ENCODE data around the gene EARS2. TPM values are rescaled to one million over a fixed set of nuclear protein-coding genes. Genes with fewer than 3 reads are reported as not detected.

EARS2 gene
- total RNA-seq, 2 donors from 2014 or later, result 12.5 to 13.4 TPM

DNA sequence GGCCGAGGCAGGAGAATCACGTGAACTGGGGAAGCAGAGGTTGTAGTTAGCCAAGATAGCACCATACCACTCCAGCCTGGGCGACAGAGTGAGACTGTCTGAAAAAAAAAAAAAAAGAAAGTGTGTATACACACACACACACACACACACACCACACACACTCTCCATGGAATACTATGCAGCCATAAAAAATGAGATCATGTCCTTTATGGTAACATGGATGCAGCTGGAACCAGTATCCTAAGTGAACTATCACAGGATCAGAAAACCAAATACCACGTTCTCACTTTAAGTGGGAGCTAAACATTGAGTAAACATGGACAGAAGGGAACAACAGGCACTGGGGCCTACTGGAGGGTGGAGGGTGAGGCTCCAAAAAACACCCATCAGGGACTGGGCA is 22.2 kb upstream of the EARS2 start:
- Mint-ChIP-seq H3K36me3 (ENCODE audit: insufficient read depth in 2 of 2) (peaks cover 4 to 5% of the 10 kb centered on the region in 2 donors), H3K4me3 (no peak overlapping the region), H3K4me1 (ENCODE audit: low read depth) (no peaks in the 10 kb centered on the region), H3K9me3 (no peaks in the 10 kb centered on the region), H3K27ac (no peak overlapping the region), H3K27me3 (ENCODE audit: low read depth) (no peaks in the 10 kb centered on the region)
- no peak for ATAC-seq (replicated peaks in 1 of 2)
- DNase-seq, result no peak

DNA sequence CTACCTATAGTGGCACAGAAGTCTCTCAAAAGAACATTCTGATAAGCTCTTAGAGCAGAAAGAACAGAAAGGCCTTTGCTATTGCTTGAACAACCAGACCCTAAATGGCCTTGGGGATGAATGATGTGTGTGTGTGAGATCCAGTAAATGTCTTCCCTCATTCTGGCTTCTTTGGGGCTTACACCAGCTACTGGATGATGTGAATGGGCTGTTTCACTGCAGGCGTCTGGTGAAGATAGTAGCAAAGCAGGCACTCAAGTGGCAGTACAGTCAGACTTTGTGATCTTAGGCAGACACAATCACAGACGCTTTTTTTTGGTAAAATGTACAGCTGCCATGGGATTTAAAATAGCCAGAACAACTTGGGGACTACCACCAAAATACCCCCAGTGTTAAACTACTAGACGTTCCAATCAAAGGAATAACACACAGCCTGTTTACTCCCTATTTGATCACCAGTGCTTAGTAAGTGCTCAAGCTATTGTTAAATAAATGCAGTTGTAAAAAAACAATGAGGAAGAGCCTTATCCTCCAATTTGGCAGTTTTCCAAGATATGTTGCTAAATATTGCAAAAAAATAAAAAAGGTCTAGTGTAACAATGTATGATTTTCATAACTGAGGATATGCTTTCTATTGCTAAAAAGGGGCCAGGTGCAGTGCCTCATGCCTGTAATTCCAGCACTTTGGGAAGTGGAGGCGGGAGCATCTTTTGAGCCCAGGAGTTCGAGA is 21.1 kb upstream of the EARS2 start:
- no peak overlapping the region for H3K27ac Mint-ChIP-seq
- DNase-seq (no peak), ATAC-seq (replicated peaks in 1 of 2) (no peak)
- no peak overlapping the region for H3K4me3 Mint-ChIP-seq
- no peaks in the 10 kb centered on the region for H3K4me1 Mint-ChIP-seq (ENCODE audit: low read depth)
- no peaks in the 10 kb centered on the region for H3K9me3 Mint-ChIP-seq
- no peaks in the 10 kb centered on the region for H3K27me3 Mint-ChIP-seq (ENCODE audit: low read depth)
- H3K36me3 Mint-ChIP-seq (ENCODE audit: insufficient read depth in 2 of 2), result peaks cover 2% of the 10 kb centered on the region in 2 donors

DNA sequence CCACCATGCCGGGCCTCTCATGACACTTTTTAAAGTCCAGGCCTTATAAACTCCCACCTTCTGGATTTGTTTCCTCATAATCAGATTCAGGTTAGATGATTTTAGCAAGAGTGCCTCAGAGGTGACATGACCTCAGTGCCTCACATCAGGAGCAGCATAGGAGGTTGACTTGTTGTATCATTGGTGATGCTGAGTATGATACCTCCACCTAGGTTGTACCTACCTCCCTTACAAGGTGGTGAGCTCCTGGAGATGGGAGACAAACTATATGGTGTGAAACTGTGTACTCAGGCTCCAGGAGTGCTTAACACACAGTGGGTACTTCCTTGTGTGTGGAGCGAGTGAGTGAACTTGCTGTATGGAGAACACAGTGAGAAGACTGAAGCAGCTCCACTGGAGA is 20.3 kb upstream of the EARS2 start:
- Mint-ChIP-seq H3K27ac (no peak overlapping the region), H3K27me3 (ENCODE audit: low read depth) (no peaks in the 10 kb centered on the region), H3K36me3 (ENCODE audit: insufficient read depth in 2 of 2) (peaks cover 2% of the 10 kb centered on the region in 2 donors), H3K9me3 (no peaks in the 10 kb centered on the region), H3K4me3 (no peak overlapping the region), H3K4me1 (ENCODE audit: low read depth) (no peaks in the 10 kb centered on the region)
- DNase-seq (no peak), ATAC-seq (replicated peaks in 1 of 2) (no peak)

DNA sequence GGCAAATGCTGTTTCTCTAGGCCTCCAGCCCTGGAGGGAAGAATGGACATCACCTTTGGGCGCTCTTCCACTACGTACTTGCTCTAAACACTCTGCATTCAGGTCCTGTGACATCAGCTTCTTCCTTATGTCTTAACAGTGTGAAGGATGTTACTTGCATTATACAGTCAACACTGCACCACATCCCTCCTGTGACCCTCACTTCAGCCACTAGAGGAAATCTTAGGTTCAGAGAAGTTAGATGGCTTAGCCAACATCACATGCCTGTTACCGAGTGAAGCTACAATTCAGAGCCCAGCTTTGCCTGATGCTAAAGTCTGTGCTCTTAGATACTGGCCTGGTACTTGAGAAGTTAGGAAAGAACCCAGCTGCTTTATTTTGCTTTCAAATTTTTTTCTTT is 18.7 kb upstream of the EARS2 start:
- no peaks in the 10 kb centered on the region for H3K27me3 Mint-ChIP-seq (ENCODE audit: low read depth)
- peaks cover 2 to 4% of the 10 kb centered on the region in 2 donors for H3K36me3 Mint-ChIP-seq (ENCODE audit: insufficient read depth in 2 of 2)
- no peaks in the 10 kb centered on the region for H3K9me3 Mint-ChIP-seq
- DNase-seq (no peak), ATAC-seq (replicated peaks in 1 of 2) (peak in 1 of 2 donors; percentile 15)
- H3K4me3 Mint-ChIP-seq, result no peak overlapping the region
- H3K27ac Mint-ChIP-seq, result no peak overlapping the region
- H3K4me1 Mint-ChIP-seq (ENCODE audit: low read depth), result no peaks in the 10 kb centered on the region

DNA sequence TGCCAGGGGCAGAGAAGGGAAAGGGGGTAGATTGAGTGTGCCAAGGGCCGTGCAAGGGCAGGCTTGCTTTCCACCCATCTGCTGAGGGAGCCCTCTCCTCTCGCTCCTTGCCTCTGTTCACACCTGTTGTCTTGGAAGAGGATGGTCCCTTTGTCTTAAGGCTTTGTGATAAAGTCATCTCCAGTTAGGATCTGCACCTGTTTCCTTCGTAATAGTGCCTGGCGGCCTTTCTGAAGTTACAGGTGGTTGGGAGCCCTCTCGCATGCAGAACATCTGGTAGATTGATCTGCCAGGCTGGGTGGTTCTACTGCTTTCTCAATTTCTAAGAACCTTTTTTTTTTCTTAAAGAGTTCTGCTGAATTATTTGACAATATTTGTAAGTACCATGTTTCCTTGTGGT is 16.7 kb upstream of the EARS2 start:
- H3K36me3 Mint-ChIP-seq (ENCODE audit: insufficient read depth in 2 of 2), result peaks cover 2 to 12% of the 10 kb centered on the region in 2 donors
- DNase-seq (no peak), ATAC-seq (replicated peaks in 1 of 2) (no peak)

DNA sequence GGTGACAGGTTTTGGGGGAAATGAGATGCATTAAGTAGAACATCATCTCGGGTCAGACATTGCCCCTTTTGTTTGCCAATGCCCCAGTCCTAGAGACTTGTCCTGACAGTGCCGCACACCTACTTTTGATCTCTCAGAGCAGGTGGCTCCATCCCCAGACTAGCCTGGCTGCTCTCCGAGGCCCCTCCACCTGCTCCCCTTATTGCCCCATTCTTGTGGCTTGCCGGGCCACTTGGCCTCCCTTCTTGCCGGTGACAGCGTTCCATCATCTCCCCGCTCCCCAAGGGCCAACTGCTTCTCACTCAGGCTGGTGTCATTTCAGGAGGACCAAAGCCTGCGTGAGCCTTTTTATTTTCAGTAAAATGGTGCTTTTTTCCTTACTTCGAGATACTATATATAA is 15.2 kb upstream of the EARS2 start:
- ATAC-seq (replicated peaks in 1 of 2), result no peak
- H3K27ac Mint-ChIP-seq, result no peak overlapping the region
- DNase-seq, result no peak

More for the DNA sequence above, 16.7 kb upstream of the EARS2 start:
- H3K4me1 Mint-ChIP-seq (ENCODE audit: low read depth), result no peaks in the 10 kb centered on the region
- no peak overlapping the region for H3K27ac Mint-ChIP-seq
- no peak overlapping the region for H3K4me3 Mint-ChIP-seq
- H3K9me3 Mint-ChIP-seq, result no peaks in the 10 kb centered on the region
- H3K27me3 Mint-ChIP-seq (ENCODE audit: low read depth), result no peaks in the 10 kb centered on the region

DNA sequence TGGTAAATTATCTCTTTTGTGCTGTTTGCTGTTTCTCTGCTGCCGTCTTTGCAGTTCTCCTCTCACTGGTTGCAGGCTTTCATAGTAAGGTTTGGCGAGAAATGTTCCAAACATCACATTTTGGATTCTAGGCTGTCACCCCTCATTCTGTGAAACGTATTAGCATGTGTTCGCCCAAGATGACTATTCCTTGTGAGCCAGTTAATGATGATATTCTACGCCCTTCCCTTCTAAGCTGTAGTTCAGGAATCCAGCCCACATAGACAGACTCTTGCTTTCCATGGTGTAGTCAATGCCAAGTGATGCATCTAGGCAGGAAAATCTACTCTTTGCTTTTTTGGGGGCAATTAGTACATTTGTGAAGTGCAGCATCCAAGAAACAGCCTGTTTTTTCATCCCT is 14.7 kb upstream of the EARS2 start:
- Mint-ChIP-seq H3K4me1 (ENCODE audit: low read depth) (no peaks in the 10 kb centered on the region), H3K27ac (peak overlapping the region; percentile 40), H3K4me3 (no peak overlapping the region), H3K27me3 (ENCODE audit: low read depth) (no peaks in the 10 kb centered on the region), H3K9me3 (no peaks in the 10 kb centered on the region), H3K36me3 (ENCODE audit: insufficient read depth in 2 of 2) (peaks cover 2 to 17% of the 10 kb centered on the region in 2 donors)
- no peak for ATAC-seq (replicated peaks in 1 of 2)
- DNase-seq, result no peak

More for the DNA sequence above, 15.2 kb upstream of the EARS2 start:
- Mint-ChIP-seq H3K27me3 (ENCODE audit: low read depth) (no peaks in the 10 kb centered on the region), H3K4me3 (no peak overlapping the region), H3K36me3 (ENCODE audit: insufficient read depth in 2 of 2) (peaks cover 2 to 16% of the 10 kb centered on the region in 2 donors), H3K9me3 (no peaks in the 10 kb centered on the region), H3K4me1 (ENCODE audit: low read depth) (no peaks in the 10 kb centered on the region)

DNA sequence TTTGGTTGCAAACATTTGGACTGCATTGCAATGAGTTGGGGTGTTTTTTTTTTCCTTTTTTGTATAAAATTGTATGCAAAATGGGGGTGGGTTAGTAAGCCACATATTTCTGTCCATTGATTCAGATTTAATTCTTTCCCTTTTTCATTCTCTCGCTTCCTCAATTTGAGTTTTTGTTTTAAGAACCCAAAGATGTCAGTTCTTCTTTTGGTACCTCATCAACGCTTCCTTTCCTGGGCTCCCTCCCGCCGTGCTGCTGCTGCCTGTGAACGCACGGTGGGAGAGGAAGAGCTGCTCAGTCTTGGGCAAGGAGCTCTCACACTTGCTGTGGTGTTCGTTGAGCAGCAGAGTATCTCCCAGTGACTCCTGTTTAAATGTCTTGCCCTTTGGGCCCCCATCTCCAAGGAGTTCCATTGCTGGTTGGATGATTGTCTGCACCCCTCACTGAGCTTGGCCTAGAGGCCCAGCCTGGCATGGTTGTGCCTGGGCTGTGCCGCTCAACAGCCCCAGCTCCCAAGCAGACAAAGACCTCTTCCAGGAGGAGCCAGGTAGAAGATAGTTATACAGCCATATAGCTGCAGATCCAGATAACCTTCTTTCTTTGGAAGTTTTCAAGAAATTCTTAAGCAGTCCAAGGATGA is 14.0 kb upstream of the EARS2 start:
- ATAC-seq (replicated peaks in 1 of 2), result no peak
- H3K9me3 Mint-ChIP-seq, result no peaks in the 10 kb centered on the region
- no peak overlapping the region for H3K4me3 Mint-ChIP-seq
- no peaks in the 10 kb centered on the region for H3K4me1 Mint-ChIP-seq (ENCODE audit: low read depth)
- no peak overlapping the region for H3K27ac Mint-ChIP-seq
- peaks cover 2 to 20% of the 10 kb centered on the region in 2 donors for H3K36me3 Mint-ChIP-seq (ENCODE audit: insufficient read depth in 2 of 2)
- no peak for DNase-seq
- H3K27me3 Mint-ChIP-seq (ENCODE audit: low read depth), result no peaks in the 10 kb centered on the region

DNA sequence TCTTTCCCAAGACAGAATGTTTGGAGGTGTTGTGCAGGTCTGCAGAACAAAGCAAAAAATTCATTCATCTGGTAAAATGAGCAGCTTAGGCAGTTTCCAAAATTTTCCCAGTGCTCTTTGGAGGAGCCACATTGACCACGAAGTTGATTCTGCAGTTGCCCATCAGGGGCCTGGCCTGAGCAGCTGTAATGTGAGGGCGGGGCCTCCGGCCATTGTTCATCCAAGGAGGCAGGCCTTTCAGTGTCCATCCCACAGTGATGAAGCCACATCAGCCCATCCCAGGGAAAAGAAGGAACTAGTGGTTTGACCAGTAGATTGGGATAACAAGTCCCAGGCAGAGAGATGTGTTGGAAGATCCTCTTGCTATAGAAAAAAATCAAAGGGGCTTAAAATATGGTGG is 10.5 kb upstream of the EARS2 start:
- peaks cover 1% of the 10 kb centered on the region for H3K4me1 Mint-ChIP-seq (ENCODE audit: low read depth)
- H3K9me3 Mint-ChIP-seq, result no peaks in the 10 kb centered on the region
- H3K4me3 Mint-ChIP-seq, result no peak overlapping the region
- DNase-seq (no peak), ATAC-seq (replicated peaks in 1 of 2) (no peak)
- peak overlapping the region; percentile 26 for H3K27ac Mint-ChIP-seq
- peaks cover 3 to 37% of the 10 kb centered on the region in 2 donors for H3K36me3 Mint-ChIP-seq (ENCODE audit: insufficient read depth in 2 of 2)
- no peaks in the 10 kb centered on the region for H3K27me3 Mint-ChIP-seq (ENCODE audit: low read depth)

DNA sequence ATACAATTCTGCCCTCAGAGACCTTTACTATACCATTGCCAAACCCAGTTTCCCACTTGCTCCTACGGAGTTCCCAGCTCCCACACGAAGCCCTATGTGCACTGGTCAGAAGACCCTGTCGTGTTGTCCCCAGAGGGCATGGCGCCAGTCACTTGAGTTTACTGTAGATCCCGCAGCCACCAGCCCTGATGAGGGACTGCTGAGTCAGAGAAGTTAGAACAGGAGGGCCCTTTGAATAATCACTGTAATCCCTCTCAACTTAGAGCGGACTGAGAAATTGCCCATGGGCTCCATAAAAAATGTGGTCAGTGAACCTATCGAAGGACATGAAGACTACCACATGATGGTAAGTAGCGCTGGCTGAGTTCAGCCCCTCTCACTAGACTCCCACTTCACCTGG is 9.6 kb upstream of the EARS2 start:
- Mint-ChIP-seq H3K36me3 (ENCODE audit: insufficient read depth in 2 of 2) (peaks cover 3 to 42% of the 10 kb centered on the region in 2 donors), H3K4me1 (ENCODE audit: low read depth) (peaks cover 7% of the 10 kb centered on the region), H3K9me3 (no peaks in the 10 kb centered on the region), H3K27ac (no peak overlapping the region), H3K4me3 (no peak overlapping the region), H3K27me3 (ENCODE audit: low read depth) (no peaks in the 10 kb centered on the region)
- ATAC-seq (replicated peaks in 1 of 2) (no peak), DNase-seq (no peak)

DNA sequence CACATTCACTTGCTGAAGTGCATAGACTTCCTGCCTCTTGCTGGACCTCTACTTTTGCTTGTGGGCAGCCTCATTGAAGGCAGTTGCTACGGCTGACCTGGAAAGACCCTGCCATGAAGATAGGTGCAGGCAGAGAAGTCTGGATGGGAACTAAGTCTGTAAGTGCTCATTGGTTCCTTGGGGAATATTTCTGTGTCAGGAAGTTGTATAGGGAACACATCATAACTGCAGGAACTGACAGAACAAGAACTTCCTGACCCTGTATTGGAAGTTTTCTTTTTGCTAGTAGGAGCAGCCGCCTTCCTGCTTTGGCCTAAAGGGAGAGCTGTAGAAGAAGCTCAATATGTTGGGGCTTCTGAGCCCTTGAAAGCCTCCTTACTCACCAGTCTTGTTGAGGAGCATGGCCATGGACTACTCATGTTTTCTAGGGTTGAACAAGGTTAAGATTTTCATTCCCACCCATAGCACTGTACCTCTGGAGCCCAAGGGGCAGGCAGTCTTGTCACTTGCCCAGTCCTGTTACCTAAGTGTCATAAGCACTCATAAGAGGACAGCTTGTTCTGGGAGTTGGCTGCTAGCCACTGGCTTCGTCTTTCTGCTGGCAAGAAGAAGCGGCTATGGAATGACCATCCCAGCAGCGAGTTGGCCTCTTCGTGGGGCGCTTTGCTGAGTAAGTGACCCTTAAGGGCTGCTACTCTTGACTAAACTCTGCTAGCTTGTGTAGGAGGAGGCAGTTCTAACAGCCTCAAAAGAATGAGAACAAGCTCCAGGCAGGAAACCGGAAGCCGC is 7.6 kb upstream of the EARS2 start:
- H3K4me3 Mint-ChIP-seq, result no peak overlapping the region
- ATAC-seq (replicated peaks in 1 of 2) (no peak), DNase-seq (no peak)
- no peaks in the 10 kb centered on the region for H3K9me3 Mint-ChIP-seq
- no peaks in the 10 kb centered on the region for H3K27me3 Mint-ChIP-seq (ENCODE audit: low read depth)
- peaks cover 3 to 39% of the 10 kb centered on the region in 2 donors for H3K36me3 Mint-ChIP-seq (ENCODE audit: insufficient read depth in 2 of 2)
- H3K4me1 Mint-ChIP-seq (ENCODE audit: low read depth), result peaks cover 21% of the 10 kb centered on the region
- H3K27ac Mint-ChIP-seq, result no peak overlapping the region

DNA sequence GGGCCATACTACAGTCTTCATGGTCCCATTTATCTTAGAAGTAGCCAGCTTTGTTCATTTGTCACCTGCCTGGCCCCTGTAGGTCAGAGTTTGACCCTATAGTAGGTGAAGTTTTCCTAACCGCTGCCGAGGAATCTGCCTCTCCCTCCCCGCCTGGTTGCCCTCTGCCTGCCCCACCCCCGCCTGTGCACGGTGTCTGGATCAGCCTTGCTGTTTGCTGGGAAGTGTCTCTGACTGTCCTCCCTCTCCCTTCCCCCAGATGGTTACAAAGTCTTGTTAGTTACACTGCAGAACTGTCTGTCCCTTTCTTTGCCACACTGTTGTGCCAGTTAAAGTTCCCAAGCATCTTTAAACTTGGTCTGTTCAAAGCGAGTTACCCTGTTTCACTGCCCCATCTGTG is 6.0 kb upstream of the EARS2 start:
- peaks cover 34% of the 10 kb centered on the region for H3K4me1 Mint-ChIP-seq (ENCODE audit: low read depth)
- H3K9me3 Mint-ChIP-seq, result no peaks in the 10 kb centered on the region
- no peak overlapping the region for H3K4me3 Mint-ChIP-seq
- no peak overlapping the region for H3K27ac Mint-ChIP-seq
- H3K36me3 Mint-ChIP-seq (ENCODE audit: insufficient read depth in 2 of 2), result peaks cover 1 to 35% of the 10 kb centered on the region in 2 donors
- DNase-seq (no peak), ATAC-seq (replicated peaks in 1 of 2) (no peak)
- H3K27me3 Mint-ChIP-seq (ENCODE audit: low read depth), result no peaks in the 10 kb centered on the region

DNA sequence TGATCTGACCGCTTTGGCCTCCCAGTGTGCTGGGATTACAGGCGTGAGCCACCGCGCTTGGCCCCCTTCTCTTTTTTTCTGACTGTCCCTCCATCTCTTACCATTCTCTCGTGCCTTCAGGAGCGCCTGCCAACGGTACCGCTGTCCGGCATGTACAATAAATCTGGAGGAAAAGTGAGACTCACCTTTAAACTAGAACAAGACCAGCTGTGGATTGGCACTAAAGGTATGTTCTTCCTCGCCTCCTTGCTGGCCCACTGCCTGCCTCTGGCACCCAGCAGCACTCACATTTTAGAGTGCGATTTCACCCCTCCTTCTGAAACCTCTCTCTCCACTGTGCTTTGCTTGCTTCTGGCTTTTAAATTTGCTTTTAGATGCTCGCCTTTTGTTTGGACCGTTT is 5.4 kb upstream of the EARS2 start:
- DNase-seq (no peak), ATAC-seq (replicated peaks in 1 of 2) (no peak)
- no peak overlapping the region for H3K4me3 Mint-ChIP-seq
- no peaks in the 10 kb centered on the region for H3K27me3 Mint-ChIP-seq (ENCODE audit: low read depth)
- peaks cover 34% of the 10 kb centered on the region for H3K4me1 Mint-ChIP-seq (ENCODE audit: low read depth)
- H3K36me3 Mint-ChIP-seq (ENCODE audit: insufficient read depth in 2 of 2), result peaks cover 1 to 32% of the 10 kb centered on the region in 2 donors
- no peaks in the 10 kb centered on the region for H3K9me3 Mint-ChIP-seq
- H3K27ac Mint-ChIP-seq, result no peak overlapping the region

Data from activated T-cell treated with anti-CD3 and anti-CD28 coated beads, Interleukin-2, amount 50 U/mL, for 72 hours (primary cell).